Osteoblast (primary cell): Measurements from ENCODE around the gene NUAK2. TPM values are rescaled to one million over a fixed set of nuclear protein-coding genes. Genes with fewer than 3 reads are reported as not detected.

Experiments
- DNase-seq: peaks from one replicate; pipeline ENCODE4 v3.0.0; 2011; ENCODE audit warnings: low spot score, mixed read lengths; ENCODE audit not compliant: insufficient read length; ENCODE audit errors: missing footprints
- H2AFZ ChIP-seq: 2 replicates; pipeline ENCODE4 v1.6.0; 2011; ENCODE audit warnings: mild to moderate bottlenecking, low read length
- H3K27ac ChIP-seq: 2 replicates; pipeline ENCODE4 v1.5.1; 2011; ENCODE audit warnings: mild to moderate bottlenecking, low read depth, low read length, moderate library complexity
- H3K27me3 ChIP-seq: 2 replicates; pipeline ENCODE4 v1.6.0; 2012; ENCODE audit warnings: mild to moderate bottlenecking, control low read depth, inconsistent platforms, low read length, moderate library complexity; ENCODE audit not compliant: insufficient read depth
- H3K36me3 ChIP-seq: 2 replicates; pipeline ENCODE4 v1.5.1; 2011; ENCODE audit warnings: mild to moderate bottlenecking, low read length, control low read depth, moderate library complexity; ENCODE audit not compliant: insufficient read depth
- H3K4me1 ChIP-seq: 2 replicates; pipeline ENCODE4 v1.5.1; 2011; ENCODE audit warnings: mild to moderate bottlenecking, low read length, control low read depth, moderate library complexity; ENCODE audit not compliant: insufficient read depth
- H3K4me2 ChIP-seq: 2 replicates; pipeline ENCODE4 v1.6.0; 2011; ENCODE audit warnings: mild to moderate bottlenecking, low read length; ENCODE audit not compliant: insufficient read depth
- H3K4me3 ChIP-seq: fragments of 200-600 bp; sonication (generic); 3 replicates; pipeline ENCODE4 v1.5.1; 2012; ENCODE audit warnings: mild to moderate bottlenecking, low read length, inconsistent platforms; ENCODE audit not compliant: insufficient read depth
- H3K79me2 ChIP-seq: 2 replicates; pipeline ENCODE4 v1.6.0; 2012; ENCODE audit warnings: mild to moderate bottlenecking, low read length, control low read depth, inconsistent platforms; ENCODE audit not compliant: insufficient read depth
- H3K9me3 ChIP-seq: 2 replicates; pipeline ENCODE4 v1.5.1; 2011; ENCODE audit warnings: low read depth, low read length, control low read depth
- H4K20me1 ChIP-seq: 2 replicates; pipeline ENCODE4 v1.6.0; 2012; ENCODE audit warnings: mild to moderate bottlenecking, low read length, control low read depth; ENCODE audit not compliant: insufficient read depth
- total RNA-seq: library from RNA; depleted of rRNA; stranded (reverse); fragments of >200 nt; gene quantifications from 2 replicates; pipeline ENCODE4 v1.2.3, GENCODE V29; 2012
- TF ChIP-seq, protein P1 (sequence below): IDR thresholded peaks from 2 replicates; pipeline ENCODE4 v1.5.1; 2011; ENCODE audit warnings: mild to moderate bottlenecking, low read depth, low read length, moderate library complexity; ENCODE audit errors: extremely low read depth

NUAK2 gene
- total RNA-seq, 1 donor: 3.6 TPM

GRCh38 chr1:205318231-205318991, 3.1 kb downstream of the NUAK2 start:
- no peak overlapping the region for H2AFZ ChIP-seq
- H3K27ac ChIP-seq: peak overlapping the region; percentile 1
- H3K4me2 ChIP-seq: peak overlapping the region; percentile 80
- no peaks in the 10 kb centered on the region for H3K36me3 ChIP-seq
- H3K27me3 ChIP-seq: no peaks in the 10 kb centered on the region
- TF ChIP-seq, protein P1, sequence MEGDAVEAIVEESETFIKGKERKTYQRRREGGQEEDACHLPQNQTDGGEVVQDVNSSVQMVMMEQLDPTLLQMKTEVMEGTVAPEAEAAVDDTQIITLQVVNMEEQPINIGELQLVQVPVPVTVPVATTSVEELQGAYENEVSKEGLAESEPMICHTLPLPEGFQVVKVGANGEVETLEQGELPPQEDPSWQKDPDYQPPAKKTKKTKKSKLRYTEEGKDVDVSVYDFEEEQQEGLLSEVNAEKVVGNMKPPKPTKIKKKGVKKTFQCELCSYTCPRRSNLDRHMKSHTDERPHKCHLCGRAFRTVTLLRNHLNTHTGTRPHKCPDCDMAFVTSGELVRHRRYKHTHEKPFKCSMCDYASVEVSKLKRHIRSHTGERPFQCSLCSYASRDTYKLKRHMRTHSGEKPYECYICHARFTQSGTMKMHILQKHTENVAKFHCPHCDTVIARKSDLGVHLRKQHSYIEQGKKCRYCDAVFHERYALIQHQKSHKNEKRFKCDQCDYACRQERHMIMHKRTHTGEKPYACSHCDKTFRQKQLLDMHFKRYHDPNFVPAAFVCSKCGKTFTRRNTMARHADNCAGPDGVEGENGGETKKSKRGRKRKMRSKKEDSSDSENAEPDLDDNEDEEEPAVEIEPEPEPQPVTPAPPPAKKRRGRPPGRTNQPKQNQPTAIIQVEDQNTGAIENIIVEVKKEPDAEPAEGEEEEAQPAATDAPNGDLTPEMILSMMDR: no peak
- no peaks in the 10 kb centered on the region for H3K9me3 ChIP-seq
- peaks cover 55% of the 10 kb centered on the region for H3K4me1 ChIP-seq
- no peak for DNase-seq
- H3K4me3 ChIP-seq: peak overlapping the region; percentile 92
- peaks cover 38% of the 10 kb centered on the region for H4K20me1 ChIP-seq
- peaks cover 80% of the 10 kb centered on the region for H3K79me2 ChIP-seq

- Histone ChIP-seq H3K4me1 (peaks cover 55% of the 10 kb centered on the region), H3K4me2 (peak overlapping the region; percentile 80), H4K20me1 (peaks cover 39% of the 10 kb centered on the region), H3K4me3 (no peak overlapping the region), H3K79me2 (peaks cover 89% of the 10 kb centered on the region), H3K36me3 (peaks cover 2% of the 10 kb centered on the region), H3K27ac (peak overlapping the region; percentile 27), H2AFZ (no peak overlapping the region), H3K9me3 (no peaks in the 10 kb centered on the region), H3K27me3 (no peaks in the 10 kb centered on the region)
- no peak for DNase-seq
- TF ChIP-seq, protein P1: no peak
Observed at GRCh38 chr1:205317311-205317917, 4.1 kb downstream of the NUAK2 start.

GRCh38 chr1:205316161-205316566, 5.4 kb downstream of the NUAK2 start:
- Histone ChIP-seq H3K4me2 (peak overlapping the region; percentile 80), H3K79me2 (peaks cover 97% of the 10 kb centered on the region), H3K4me1 (peaks cover 51% of the 10 kb centered on the region), H3K27me3 (no peaks in the 10 kb centered on the region), H3K27ac (peak overlapping the region; percentile 44), H3K9me3 (no peaks in the 10 kb centered on the region), H3K4me3 (no peak overlapping the region), H4K20me1 (peaks cover 43% of the 10 kb centered on the region), H3K36me3 (peaks cover 15% of the 10 kb centered on the region), H2AFZ (no peak overlapping the region)
- no peak for DNase-seq
- TF ChIP-seq, protein P1: no peak

- no peak for DNase-seq
- Histone ChIP-seq H3K4me2 (no peak overlapping the region), H3K9me3 (no peaks in the 10 kb centered on the region), H3K27me3 (no peaks in the 10 kb centered on the region), H3K4me3 (no peak overlapping the region), H3K36me3 (peaks cover 25% of the 10 kb centered on the region), H4K20me1 (peaks cover 43% of the 10 kb centered on the region), H2AFZ (no peak overlapping the region), H3K27ac (no peak overlapping the region), H3K4me1 (peaks cover 47% of the 10 kb centered on the region), H3K79me2 (peaks cover 98% of the 10 kb centered on the region)
- TF ChIP-seq, protein P1: no peak
Observed at GRCh38 chr1:205315008-205315618, 6.4 kb downstream of the NUAK2 start.
